GM18951 (cell line): ENCODE measurements around the gene TAF9.
"Not testable (repeated sequence)": the region's sequence is repeated elsewhere in the genome, so short reads cannot be mapped to it uniquely, and the experiment has no call there.

Experiments used
- POLR2A ChIP-seq: IDR thresholded peaks from 4 replicates; pipeline ENCODE4 v1.6.1; 2011; ENCODE audit warnings: mild to moderate bottlenecking; ENCODE audit not compliant: insufficient read length, insufficient read depth; ENCODE audit errors: extremely low read depth
- in situ Hi-C: fragments of 300-500 bp; cut with MboI; formaldehyde crosslinking; loops from one replicate; pipeline ENCODE4 v1.12.0; 2022; ENCODE audit warnings: low sequenced_read_pairs, mixed read lengths, inconsistent platforms; ENCODE audit not compliant: unreplicated experiment

Gene TAF9

DNA sequence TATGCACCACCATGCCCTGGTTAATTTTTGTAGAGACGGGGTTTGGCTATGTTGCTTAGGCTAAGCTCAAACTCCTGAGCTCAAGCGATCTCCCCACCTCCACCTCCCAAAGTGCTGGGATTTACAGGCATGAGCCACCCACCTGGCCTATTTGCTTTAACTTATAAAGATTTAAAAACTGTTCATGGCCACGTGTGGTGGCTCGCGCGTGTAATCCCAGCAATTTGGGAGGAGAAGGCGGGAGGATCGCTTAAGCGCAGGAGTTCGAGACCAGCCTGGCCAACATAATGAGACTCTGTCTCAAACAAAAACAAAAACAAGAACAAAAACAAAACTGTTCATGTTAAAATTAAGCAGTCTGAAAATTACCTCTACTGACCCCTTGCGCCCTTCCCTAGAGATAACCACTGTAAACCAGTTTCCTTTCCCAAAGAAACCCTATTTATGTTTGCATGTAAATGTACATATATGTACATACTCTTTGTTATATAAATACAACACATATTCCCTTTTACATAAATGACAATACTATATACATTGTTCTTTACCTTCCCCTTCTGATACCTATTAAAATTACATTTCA is 1.5 kb downstream of the TAF9 start:
- TF ChIP-seq POLR2A = no peak
- in situ Hi-C loops = no loop called here

DNA sequence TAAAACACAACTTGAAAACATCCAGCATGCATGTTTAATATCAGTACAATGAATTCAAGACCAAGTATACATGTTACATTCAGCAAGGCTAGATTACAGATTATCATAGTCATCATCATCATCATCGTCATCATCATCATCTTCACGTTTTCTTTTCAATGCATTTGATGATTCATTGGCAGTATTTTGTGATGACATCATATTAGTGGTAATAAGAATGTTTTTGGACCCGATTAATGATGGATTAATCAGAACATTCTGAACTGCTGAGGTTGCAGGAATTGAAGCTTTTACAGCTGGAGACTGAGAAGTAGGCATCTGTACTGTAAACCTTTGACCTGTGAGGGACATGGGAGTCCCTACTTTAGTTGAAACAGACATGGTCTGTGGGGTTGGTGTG is 4.5 kb downstream of the TAF9 start:
- in situ Hi-C loops = no loop called here
- TF ChIP-seq POLR2A = no peak

DNA sequence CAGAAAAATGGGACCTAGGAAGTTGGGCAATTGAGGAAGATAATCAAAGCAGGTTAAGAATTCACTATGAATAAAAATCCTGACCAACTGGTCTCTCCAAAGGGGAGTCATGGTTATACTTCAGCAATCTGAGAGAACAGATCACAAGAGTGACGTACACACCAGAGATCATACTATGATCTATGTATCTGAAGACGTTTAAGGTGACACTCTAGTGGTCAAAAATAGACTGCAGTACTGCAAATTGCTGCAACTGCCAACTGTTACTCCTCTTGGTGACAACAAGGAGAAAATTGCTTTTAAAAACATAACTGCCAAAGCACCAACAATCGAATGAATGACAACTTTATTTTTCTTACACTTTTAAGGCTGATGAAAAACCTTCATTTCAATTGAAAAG is 4.9 kb downstream of the TAF9 start:
- in situ Hi-C loops = no loop called here
- no peak for TF ChIP-seq POLR2A

DNA sequence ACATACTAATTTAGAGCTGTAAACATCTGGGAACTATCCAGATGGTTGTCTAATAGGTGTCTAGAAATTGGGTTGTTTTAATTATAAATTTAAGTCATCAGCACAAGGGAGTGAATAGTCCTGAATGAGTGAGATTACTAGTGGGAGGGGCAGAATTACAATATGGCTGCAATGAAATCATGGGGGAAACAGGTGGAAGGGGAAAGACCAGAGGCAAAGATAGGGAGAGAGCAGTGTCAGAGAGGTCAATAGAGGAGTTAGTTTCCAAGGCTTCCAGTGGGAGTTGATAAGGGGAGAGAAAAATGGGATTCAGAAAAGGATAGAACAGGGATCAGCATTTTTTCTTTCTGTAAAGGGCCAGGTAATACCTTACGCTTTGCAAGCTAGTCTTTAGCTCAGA is 8.9 kb downstream of the TAF9 start:
- in situ Hi-C loops = no loop called here
- TF ChIP-seq POLR2A = no peak

DNA sequence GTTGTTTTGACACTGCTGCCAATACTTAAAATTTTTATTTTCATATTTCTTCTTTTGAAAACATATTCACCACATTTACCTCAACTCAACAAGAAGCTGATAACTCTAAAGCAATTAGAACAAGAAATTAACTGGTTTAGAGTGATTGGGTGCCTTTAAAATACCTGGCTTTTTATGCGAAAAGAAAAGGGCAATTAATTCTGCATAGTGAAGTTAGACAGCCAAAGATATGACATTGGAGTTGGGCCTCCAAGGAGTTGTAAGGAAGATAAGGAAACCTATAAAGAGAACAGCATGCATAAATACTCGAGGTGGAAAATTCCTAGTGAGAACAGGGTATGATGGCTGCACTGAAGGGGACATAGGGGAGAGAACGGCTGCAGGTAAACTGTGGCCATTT is 9.6 kb downstream of the TAF9 start:
- no peak for TF ChIP-seq POLR2A
- in situ Hi-C loops = no loop called here

DNA sequence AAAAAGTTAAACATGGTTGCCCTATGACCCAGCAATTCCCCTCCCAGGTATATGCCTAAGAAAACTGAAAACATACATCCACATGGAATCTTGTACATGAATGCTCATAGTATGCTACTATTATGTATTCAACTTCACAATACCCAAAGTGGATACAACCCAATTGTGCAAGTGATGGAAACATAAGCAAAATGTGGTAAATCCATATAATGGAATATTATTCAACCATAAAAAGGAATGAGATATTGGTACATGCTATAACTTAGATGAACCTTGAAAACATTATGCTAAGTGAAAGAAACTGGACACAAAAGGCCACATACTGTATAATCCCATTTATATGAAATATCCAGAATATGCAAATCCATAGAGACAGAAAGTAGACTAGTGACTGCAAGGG is 18.7 kb downstream of the TAF9 start:
- TF ChIP-seq POLR2A = no peak
- in situ Hi-C loops = no loop called here

DNA sequence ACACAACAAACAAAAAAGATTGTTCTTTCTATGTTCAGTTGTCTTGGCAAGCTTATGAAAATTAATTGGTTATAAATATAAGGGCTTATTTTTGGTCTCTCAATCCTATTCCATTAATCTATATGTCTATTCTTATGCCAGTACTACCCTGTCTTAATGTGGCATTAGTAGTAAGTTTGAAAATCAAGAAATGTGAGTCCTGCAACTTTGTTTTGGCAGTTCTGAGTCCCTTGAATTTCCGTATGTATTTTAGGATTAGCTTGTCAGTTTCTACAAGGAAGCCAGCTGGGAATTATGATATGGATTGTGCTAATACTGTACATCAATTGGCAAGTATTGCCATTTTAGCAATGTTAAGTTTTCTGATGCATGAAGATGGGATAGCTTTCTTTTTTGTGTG is 26.2 kb downstream of the TAF9 start:
- in situ Hi-C loops = no loop called here
- no peak for TF ChIP-seq POLR2A

DNA sequence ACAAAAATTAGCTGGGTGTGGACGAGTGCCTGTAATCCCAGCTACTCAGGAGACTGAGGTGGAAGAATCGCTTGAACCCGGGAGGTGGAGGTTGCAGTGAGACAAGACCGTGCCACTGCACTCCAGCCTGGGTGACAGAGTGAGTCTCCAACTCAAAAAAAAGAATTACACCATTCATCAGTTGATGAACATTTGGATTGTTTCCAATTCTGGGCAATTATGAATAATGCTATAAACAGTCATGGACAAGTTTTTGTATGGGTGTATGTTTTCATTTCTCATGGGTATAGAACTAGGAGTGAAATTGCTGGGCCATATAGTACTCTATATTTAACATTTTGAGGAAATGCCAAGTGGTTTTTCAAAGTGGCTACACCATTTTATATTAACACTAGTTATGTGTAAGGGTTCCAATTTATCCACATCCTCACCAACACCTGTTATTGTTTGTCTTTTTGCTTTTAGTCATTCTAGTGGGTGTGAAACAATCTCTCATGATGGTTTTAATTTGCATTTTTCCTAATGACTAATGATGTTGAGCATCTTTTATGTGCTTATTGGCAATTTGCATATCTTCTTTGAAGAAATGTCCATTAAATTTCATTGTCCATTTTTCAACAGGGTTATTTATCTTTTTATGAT is 27.7 kb downstream of the TAF9 start:
- in situ Hi-C loops = no loop called here
- TF ChIP-seq POLR2A = no peak

DNA sequence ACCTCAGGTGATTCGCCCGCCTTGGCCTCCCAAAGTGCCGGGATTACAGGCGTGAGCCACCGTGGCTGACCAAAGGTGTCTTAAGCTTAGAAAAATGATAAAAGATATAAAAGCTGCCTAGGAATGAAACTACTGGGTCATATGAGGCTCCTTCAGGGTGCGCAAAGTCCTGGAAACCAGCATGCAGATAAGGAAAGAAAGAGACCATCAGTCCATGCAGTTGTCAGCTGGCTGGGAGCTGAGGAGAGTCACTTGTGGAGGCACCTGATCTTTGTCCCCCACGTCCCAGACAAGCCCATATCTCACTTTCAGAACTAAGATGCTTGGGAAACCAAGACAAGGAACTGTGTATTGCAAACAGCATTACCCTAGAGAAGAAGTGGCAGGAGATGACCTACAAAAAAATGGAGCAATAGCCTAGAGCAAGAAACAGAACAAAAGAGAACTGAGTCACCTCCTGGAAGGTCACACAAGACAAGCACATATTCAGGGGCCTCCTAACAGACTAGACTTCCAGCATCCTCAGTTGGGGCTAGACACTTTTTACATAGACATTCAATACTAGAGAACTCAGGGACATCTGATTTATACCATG is 33.9 kb downstream of the TAF9 start:
- TF ChIP-seq POLR2A = no peak
- in situ Hi-C loops = no loop called here

DNA sequence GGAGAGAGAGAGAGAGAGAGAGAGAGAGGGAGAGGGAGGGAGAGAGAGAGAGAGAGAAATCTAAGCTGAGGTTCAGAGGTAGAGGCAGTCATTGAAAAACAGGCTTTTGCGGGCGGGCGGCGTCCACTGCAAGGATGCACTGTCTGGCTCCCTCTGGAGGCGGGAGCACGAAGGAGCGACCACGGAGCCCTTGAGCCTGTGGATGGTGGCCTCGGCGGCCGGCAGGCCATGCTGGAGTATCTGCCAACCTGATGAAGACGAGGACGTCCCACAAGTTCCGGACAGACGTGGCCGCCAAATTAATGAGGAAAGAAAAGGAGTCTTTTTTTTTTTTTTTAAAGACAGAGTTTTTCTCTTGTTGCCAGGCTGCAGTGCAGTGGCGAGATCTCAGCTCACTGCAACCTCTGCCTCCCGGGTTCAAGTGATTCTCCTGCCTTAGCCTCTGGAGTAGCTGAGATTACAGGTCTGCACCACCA is 34.5 kb downstream of the TAF9 start:
- TF ChIP-seq POLR2A = no peak
- in situ Hi-C loops = no loop called here

DNA sequence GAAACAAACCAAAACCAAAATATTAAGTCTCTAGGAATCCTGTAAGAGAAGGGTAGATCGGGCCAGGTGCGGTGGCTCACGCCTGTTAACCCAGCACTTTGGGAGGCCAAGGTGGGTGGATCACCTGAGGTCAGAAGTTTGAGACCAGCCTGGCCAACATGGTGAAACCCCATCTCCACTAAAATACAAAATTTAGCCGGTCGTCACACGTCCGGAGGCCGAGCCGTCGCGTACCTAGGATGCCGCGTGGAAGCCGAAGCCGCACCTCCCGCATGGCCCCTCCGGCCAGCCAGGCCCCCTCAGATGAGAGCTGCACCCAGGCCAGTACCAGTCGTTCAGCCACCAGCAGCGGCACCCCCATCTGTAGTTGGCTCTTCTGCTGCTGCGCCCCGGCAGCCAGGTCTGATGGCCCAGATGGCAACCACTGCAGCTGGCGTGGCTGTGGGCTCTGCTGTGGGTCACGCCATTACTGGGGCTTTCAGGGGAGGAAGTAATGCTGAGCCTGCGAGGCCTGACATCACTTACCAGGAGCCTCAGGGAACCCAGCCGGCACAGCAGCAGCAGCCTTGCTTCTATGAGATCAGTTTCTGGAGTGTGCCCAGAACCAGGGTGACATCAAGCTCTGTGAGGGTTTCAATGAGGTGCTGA is 35.5 kb downstream of the TAF9 start:
- in situ Hi-C loops = not testable (repeated sequence)

DNA sequence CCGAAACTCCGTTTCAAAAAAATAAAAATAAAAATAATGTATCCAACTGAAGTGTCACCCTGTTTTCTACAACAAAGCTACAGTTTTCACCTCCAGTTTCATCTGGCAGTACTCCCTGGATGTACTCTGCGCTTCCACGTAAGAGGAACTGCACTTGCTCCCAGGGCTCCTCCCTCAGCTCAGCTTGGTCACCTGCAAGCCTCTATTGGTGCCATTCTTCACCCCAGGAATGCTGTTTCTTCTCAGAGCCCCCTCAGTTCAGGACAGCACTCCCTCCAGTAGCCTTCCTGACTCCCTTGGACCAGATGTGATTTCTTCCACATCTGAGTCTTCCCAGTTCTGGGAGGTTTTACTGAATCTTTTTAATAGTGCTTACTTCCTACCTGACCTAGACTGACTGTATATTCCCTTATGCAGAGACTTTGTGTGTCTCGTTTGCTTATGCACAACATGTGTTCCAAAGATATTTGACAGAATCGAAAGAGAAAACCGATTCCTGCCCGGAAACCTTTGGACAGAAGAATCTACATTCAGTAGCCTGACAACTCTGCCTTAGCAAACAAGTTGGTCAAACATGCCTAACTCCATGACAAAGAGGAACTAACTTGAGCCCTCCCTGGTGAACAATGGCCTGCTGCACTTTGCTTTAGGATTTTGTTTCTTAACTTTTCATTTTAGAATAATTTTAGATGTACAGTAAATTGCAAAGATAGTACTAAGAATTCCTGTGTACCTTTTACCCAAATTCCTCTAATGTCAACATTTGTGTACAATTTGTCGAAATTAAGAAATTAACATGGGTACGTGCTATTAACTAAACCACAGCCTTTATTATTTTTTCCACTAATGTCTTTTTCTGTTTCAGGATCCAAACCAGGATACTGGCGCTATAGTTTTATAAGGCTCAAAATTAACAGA is 37.5 kb downstream of the TAF9 start:
- in situ Hi-C loops = no loop called here
- TF ChIP-seq POLR2A = no peak

DNA sequence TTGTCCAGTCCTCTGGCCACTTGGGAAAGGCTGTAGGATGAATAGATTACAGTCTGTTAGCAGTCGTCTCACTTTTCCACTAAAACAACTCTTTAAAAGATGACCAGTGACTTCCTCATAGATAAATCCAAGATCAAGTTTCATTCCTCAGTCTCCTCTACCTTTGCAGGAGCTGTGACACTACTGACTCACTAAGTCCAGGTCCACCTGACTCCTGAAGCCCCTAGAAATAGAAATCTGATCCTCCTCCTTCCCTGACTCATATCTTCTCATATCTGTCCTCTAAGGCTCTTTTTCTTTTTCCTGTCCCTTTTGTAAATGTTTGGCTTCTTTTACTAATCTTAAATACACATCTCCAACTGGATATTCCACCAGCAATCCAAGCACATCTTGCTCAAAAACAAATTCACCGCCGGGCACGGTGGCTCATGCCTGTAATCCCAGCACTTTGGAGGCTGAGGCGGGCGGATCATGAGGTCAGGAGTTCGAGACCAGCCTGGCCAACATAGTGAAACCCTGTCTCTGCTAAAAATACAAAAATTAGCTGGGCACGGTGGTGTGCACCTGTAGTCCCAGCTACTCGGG is 39.3 kb downstream of the TAF9 start:
- no peak for TF ChIP-seq POLR2A
- in situ Hi-C loops = no loop called here
